Neural cell (in vitro differentiated cells): Measurements from ENCODE around the gene ANKRD52. TPM values are rescaled to one million over a fixed set of nuclear protein-coding genes. Genes with fewer than 3 reads are reported as not detected.

Experiments used
- H2AFZ ChIP-seq: fragments of 200-600, 300-800 bp; sonication (generic), shearing (Covaris generic); 2 replicates; pipeline ENCODE4 v1.6.0; 2014; ENCODE audit warnings: low read depth, mild to moderate bottlenecking, antibody characterized with exemption, low read length, moderate library complexity
- H3F3A ChIP-seq: fragments of 200-600 bp; shearing (Covaris generic); 2 replicates; pipeline ENCODE4 v1.6.1; 2016; ENCODE audit warnings: mild to moderate bottlenecking, moderate library complexity, mixed read lengths, antibody characterized with exemption, low read length; ENCODE audit not compliant: insufficient read depth, poor library complexity, severe bottlenecking
- H3K27ac ChIP-seq: fragments of 200-600, 300-800 bp; sonication (generic), shearing (Covaris generic); 2 replicates; pipeline ENCODE4 v1.5.1; 2014; ENCODE audit warnings: mild to moderate bottlenecking, low read length, moderate library complexity
- H3K27me3 ChIP-seq: fragments of 300-800, 200-600 bp; sonication (generic), shearing (Covaris generic); 2 replicates; pipeline ENCODE4 v1.6.0; 2014; ENCODE audit warnings: mild to moderate bottlenecking, low read depth, low read length, moderate library complexity; ENCODE audit not compliant: insufficient read depth
- H3K36me3 ChIP-seq: fragments of 300-800, 200-600 bp; sonication (generic), shearing (Covaris generic); 2 replicates; pipeline ENCODE4 v1.5.1; 2014; ENCODE audit warnings: mild to moderate bottlenecking, antibody characterized with exemption, low read length, moderate library complexity; ENCODE audit not compliant: insufficient read depth
- H3K4me2 ChIP-seq: fragments of 300-800, 200-600 bp; sonication (generic), shearing (Covaris generic); 2 replicates; pipeline ENCODE4 v1.6.0; 2014; ENCODE audit warnings: mild to moderate bottlenecking, low read length
- H3K4me3 ChIP-seq: fragments of 300-800, 200-600 bp; sonication (generic), shearing (Covaris generic); 2 replicates; pipeline ENCODE4 v1.5.1; 2014; ENCODE audit warnings: mild to moderate bottlenecking, low read length, moderate library complexity
- H3K79me2 ChIP-seq: fragments of 200-600 bp; shearing (Covaris generic); replicated peaks from 2 replicates; pipeline ENCODE4 v1.6.0; 2014; ENCODE audit warnings: mild to moderate bottlenecking, low read length, moderate library complexity; ENCODE audit not compliant: insufficient read depth
- H3K9ac ChIP-seq: fragments of 300-800, 200-600 bp; sonication (generic), shearing (Covaris generic); 2 replicates; pipeline ENCODE4 v1.6.1; 2016; ENCODE audit warnings: mild to moderate bottlenecking, low read length, mixed read lengths
- H3K9me2 ChIP-seq: fragments of 200-600 bp; shearing (Covaris generic); 2 replicates; pipeline ENCODE4 v1.6.1; 2016; ENCODE audit warnings: mild to moderate bottlenecking, low read length, mixed read lengths; ENCODE audit not compliant: insufficient read depth
- H3K9me3 ChIP-seq: fragments of 200-600, 300-800 bp; sonication (generic), shearing (Covaris generic); 2 replicates; pipeline ENCODE4 v1.6.1; 2016; ENCODE audit warnings: mild to moderate bottlenecking, mixed run types, low read length, moderate library complexity, mixed read lengths
- H4K20me1 ChIP-seq: fragments of 200-600 bp; shearing (Covaris generic); 2 replicates; pipeline ENCODE4 v1.6.1; 2016; ENCODE audit warnings: mild to moderate bottlenecking, mixed run types; ENCODE audit not compliant: insufficient read depth
- CTCF ChIP-seq: fragments of 450-650 bp; IDR thresholded peaks from 2 replicates; pipeline ENCODE4 v1.5.1; 2014; ENCODE audit warnings: antibody characterized with exemption, mild to moderate bottlenecking, moderate library complexity; ENCODE audit not compliant: poor library complexity, severe bottlenecking
- EP300 ChIP-seq: fragments of 450-650 bp; conservative IDR thresholded peaks from 2 replicates; pipeline ENCODE4 v1.6.1; 2014; ENCODE audit warnings: antibody characterized with exemption, mild to moderate bottlenecking, moderate library complexity; ENCODE audit not compliant: poor library complexity, severe bottlenecking
- EZH2 ChIP-seq: fragments of 200-600, 300-800 bp; shearing (Covaris generic), sonication (generic); IDR thresholded peaks from 2 replicates; pipeline ENCODE4 v1.6.1; 2014; ENCODE audit warnings: antibody characterized with exemption, low read length, borderline replicate concordance, mild to moderate bottlenecking; ENCODE audit not compliant: insufficient read depth, poor library complexity, severe bottlenecking
- MXI1 ChIP-seq: fragments of 450-650 bp; conservative IDR thresholded peaks from 2 replicates; pipeline ENCODE4 v1.6.1; 2014; ENCODE audit warnings: antibody characterized with exemption, mild to moderate bottlenecking; ENCODE audit not compliant: poor library complexity, severe bottlenecking
- POLR2AphosphoS5 ChIP-seq: IDR thresholded peaks from 2 replicates; pipeline ENCODE4 v1.6.1; 2012
- RAD21 ChIP-seq: fragments of 450-650 bp; conservative IDR thresholded peaks from 2 replicates; pipeline ENCODE4 v1.6.1; 2014; ENCODE audit warnings: antibody characterized with exemption, mild to moderate bottlenecking, moderate library complexity
- REST ChIP-seq: IDR thresholded peaks from 2 replicates; pipeline ENCODE4 v1.6.1; 2012; ENCODE audit warnings: borderline replicate concordance
- SMC3 ChIP-seq: fragments of 450-650 bp; conservative IDR thresholded peaks from 2 replicates; pipeline ENCODE4 v1.6.1; 2014; ENCODE audit warnings: antibody characterized with exemption, mild to moderate bottlenecking, moderate library complexity; ENCODE audit not compliant: poor library complexity
- TAF1 ChIP-seq: IDR thresholded peaks from 2 replicates; pipeline ENCODE4 v1.6.1; 2012; ENCODE audit warnings: low read depth
- polyA plus RNA-seq: library from polyadenylated mRNA; depleted of rRNA; stranded (reverse); fragments of >200 nt; gene quantifications from 2 replicates; pipeline ENCODE4 v1.2.3, GENCODE V29; 2014

The ANKRD52 gene
- polyA plus RNA-seq, 1 donor from 2014 or later = 7.3 TPM

GRCh38 chr12:56193025-56193578, 65.1 kb downstream of the ANKRD52 start:
- no peaks in the 10 kb centered on the region for H3K36me3 ChIP-seq
- no peak overlapping the region for H2AFZ ChIP-seq
- no peak overlapping the region for H3K4me2 ChIP-seq
- no peak overlapping the region for H3K9ac ChIP-seq
- no peaks in the 10 kb centered on the region for H3K27me3 ChIP-seq
- H3F3A ChIP-seq = peaks cover 7% of the 10 kb centered on the region
- H3K9me3 ChIP-seq = no peaks in the 10 kb centered on the region
- TF ChIP-seq POLR2AphosphoS5 (no peak), RAD21 (peak; percentile 82), REST (no peak), EZH2 (no peak), TAF1 (no peak), CTCF (peak; percentile 86), EP300 (no peak), MXI1 (no peak), SMC3 (peak; percentile 76)
- no peaks in the 10 kb centered on the region for H3K9me2 ChIP-seq
- H4K20me1 ChIP-seq = no peaks in the 10 kb centered on the region
- no peak overlapping the region for H3K4me3 ChIP-seq
- H3K79me2 ChIP-seq = peaks cover 8% of the 10 kb centered on the region
- H3K27ac ChIP-seq = peak overlapping the region; percentile 30

GRCh38 chr12:56192582-56192981, 65.6 kb downstream of the ANKRD52 start:
- Histone ChIP-seq H3F3A (peaks cover 7% of the 10 kb centered on the region), H3K4me2 (no peak overlapping the region), H3K9ac (no peak overlapping the region), H3K4me3 (no peak overlapping the region), H2AFZ (no peak overlapping the region), H3K9me2 (no peaks in the 10 kb centered on the region), H3K79me2 (peaks cover 14% of the 10 kb centered on the region), H4K20me1 (no peaks in the 10 kb centered on the region), H3K27ac (no peak overlapping the region), H3K36me3 (no peaks in the 10 kb centered on the region), H3K9me3 (no peaks in the 10 kb centered on the region), H3K27me3 (no peaks in the 10 kb centered on the region)
- TF ChIP-seq TAF1 (no peak), MXI1 (no peak), RAD21 (no peak), SMC3 (no peak), POLR2AphosphoS5 (no peak), EZH2 (no peak), EP300 (no peak)
